ENCODE results near the gene LRCH1.

The LRCH1 gene

DNA sequence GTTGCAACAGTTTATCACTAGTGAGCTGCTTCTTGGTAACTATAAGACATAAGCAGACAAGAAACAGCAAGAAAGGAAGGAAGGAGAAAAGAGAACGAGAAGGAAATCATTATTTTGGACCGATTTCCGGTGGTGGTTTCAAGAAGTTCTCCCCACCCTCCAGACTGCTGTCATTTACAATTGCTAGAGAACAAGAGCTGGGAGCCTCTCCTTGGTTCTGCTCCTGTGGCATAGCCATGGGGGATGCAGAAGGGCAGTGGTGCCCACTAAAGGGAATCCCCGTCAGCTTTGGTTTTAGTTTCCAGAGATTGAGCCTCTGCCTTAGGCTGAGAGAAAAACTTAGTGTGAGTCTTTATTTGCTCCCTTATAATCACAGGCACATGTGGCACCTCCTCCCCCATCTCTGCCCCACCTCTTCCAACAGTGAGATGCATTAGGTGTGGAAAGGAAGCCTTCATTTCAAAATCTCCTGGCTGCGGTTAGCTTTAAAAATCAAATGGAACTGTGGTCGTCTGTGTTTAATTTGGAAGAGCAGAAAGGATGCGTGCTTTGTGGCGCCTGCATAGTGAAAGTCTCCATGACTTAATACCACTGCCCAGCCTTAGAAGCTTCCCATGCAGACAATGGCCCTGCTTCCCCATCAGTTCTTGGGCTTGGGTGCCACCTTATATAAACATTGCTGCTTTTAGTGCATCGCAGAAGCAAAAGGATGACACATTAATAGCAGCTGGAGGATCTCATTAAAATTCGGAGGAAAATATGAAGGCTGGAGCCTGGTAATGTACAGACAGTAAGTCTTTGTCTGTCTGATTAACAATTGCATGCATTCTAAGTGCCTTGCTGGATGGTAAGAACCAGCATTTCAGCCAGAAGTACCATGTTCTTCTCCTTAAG is 25.0 kb downstream of the LRCH1 start:
- in situ Hi-C loops (cut with MboI; ENCODE audit: low pct_unique_long_range_greater_than_20kb, low sequenced_read_pairs), result no loop called here
- peak; percentile 63 for DNase-seq

DNA sequence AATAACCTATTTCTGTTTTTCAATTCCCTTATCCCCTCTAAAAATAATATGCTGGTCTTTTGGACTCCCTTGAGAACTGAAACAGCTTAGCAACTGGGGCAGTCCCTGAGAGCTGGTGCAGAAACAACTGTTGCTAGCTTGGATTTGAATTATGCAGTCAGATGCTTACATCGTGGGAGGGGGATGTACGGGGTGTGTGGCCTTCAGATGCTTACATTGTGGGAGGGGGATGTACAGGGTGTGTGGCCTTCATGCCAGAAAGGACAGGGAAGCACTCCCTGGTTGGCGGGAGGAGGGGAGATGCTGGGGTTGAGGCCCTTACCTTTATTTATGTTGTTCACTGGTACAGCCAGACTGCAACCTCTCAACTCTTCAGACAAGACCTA is 25.6 kb downstream of the LRCH1 start:
- no peak for DNase-seq
- in situ Hi-C loops (cut with MboI; ENCODE audit: low pct_unique_long_range_greater_than_20kb, low sequenced_read_pairs), result no loop called here

- in situ Hi-C loops (cut with MboI; ENCODE audit: low pct_unique_long_range_greater_than_20kb, low sequenced_read_pairs), result no loop called here
- DNase-seq, result no peak
Observed at GRCh38 chr13:46580362-46580839, 27.4 kb downstream of the LRCH1 start.

GRCh38 chr13:46582190-46582589 is 29.2 kb downstream of the LRCH1 start:
- DNase-seq, result no peak
- in situ Hi-C loops (cut with MboI; ENCODE audit: low pct_unique_long_range_greater_than_20kb, low sequenced_read_pairs), result no loop called here

- in situ Hi-C loops (cut with MboI; ENCODE audit: low pct_unique_long_range_greater_than_20kb, low sequenced_read_pairs), result no loop called here
- DNase-seq, result no peak
Observed at GRCh38 chr13:46586751-46587514, 34.0 kb downstream of the LRCH1 start.

GRCh38 chr13:46587807-46588418 is 34.9 kb downstream of the LRCH1 start:
- in situ Hi-C loops (cut with MboI; ENCODE audit: low pct_unique_long_range_greater_than_20kb, low sequenced_read_pairs), result no loop called here

GRCh38 chr13:46592385-46592784 is 39.4 kb downstream of the LRCH1 start:
- in situ Hi-C loops (cut with MboI; ENCODE audit: low pct_unique_long_range_greater_than_20kb, low sequenced_read_pairs), result no loop called here
- DNase-seq, result no peak

More at GRCh38 chr13:46587807-46588418, 34.9 kb downstream of the LRCH1 start:
- DNase-seq, result no peak

DNA sequence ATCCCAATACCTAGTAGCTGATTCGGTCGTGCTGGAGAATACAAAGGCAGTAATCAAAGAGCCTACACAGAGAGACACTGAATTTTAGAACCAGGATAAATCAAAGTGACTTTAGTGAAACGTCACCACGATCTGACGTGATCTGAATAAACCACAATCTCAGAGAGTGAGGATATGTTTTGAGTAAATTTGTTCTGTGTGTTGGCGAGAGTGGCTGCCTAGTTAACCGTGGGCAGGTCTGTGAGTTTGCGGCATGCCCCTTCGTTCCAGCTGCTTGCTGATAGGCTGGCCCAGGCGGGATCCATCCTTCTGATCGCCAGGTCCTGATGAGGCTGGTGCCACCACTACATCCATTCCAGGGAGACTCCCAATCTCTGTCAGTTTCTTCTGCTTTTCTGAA is 40.4 kb downstream of the LRCH1 start:
- no peak for DNase-seq
- in situ Hi-C loops (cut with MboI; ENCODE audit: low pct_unique_long_range_greater_than_20kb, low sequenced_read_pairs), result no loop called here

GRCh38 chr13:46594374-46595078 is 41.6 kb downstream of the LRCH1 start:
- no peak for DNase-seq
- in situ Hi-C loops (cut with MboI; ENCODE audit: low pct_unique_long_range_greater_than_20kb, low sequenced_read_pairs), result no loop called here

DNA sequence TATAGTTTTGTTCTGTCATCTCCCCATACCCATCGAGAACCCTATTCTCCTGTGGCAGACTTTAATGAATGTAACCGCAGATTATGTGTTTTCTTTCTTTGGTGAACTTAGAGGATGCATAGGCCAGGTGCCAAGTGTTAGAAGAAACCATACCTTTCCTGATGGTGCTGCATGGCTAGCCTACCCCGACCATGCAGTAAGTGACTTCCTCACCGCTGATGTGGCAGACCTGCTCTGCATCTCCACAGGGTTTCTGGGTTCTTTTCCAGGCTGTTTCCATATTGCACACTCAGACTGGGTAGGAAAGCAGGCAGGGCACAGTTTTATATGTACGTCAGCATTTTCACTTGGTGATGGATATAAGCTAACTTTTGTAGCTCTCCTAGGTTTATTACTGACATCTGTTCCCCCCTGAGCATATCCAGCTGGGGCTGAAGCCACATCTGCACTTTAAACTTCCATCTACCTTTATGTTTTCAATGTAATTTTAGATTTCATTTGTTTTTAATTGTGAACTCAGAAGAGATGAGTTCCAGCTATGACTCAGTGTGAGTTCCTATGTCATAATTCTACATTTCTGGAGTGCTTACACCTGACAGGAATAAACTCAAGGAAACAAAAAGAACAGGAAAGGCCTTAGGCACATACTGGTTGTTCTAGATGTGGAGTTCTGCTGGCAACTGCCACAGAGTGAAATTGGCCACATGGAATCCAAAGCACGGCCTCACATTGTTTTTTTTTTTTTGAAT is 42.3 kb downstream of the LRCH1 start:
- DNase-seq, result peak; percentile 19
- in situ Hi-C loops (cut with MboI; ENCODE audit: low pct_unique_long_range_greater_than_20kb, low sequenced_read_pairs), result no loop called here

- DNase-seq, result peak; percentile 69
- in situ Hi-C loops (cut with MboI; ENCODE audit: low pct_unique_long_range_greater_than_20kb, low sequenced_read_pairs), result no loop called here
Observed at GRCh38 chr13:46595885-46596275, 42.9 kb downstream of the LRCH1 start.

- DNase-seq, result no peak
Observed at GRCh38 chr13:46596466-46596865, 43.5 kb downstream of the LRCH1 start.

DNA sequence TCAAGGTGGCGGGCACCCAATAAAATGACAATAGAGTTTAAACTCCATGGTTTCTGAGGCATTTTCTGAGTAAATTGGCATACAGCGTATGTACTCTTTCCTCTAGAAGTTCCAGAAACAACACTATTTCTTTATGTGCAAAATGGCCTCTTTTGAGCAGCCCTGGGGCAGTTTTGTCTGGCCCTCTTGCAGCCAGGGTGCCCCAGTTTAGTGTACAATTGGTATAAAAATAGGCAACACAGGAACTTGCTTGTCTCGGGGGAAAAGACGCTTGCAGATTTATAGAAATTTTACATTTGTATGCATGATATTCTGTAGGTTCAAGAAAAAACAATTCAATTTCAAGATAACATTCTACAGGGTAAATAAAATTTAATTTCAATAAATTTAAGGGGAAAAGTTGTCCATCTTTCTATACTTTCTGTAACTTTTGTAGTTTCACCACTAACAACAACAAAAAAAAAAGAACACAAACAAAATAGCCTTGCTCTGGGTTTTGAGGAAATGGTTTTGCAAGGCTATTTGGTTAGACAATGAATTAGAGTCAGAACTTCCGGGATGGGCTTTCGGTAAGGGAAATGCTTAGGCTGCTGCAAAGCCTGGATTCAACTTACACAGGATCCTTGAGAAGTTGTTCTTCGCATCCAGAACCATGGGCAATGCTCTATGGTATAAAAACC is 45.3 kb downstream of the LRCH1 start:
- DNase-seq, result peak; percentile 54
- in situ Hi-C loops (cut with MboI; ENCODE audit: low pct_unique_long_range_greater_than_20kb, low sequenced_read_pairs), result no loop called here

More at GRCh38 chr13:46596466-46596865, 43.5 kb downstream of the LRCH1 start:
- in situ Hi-C loops (cut with MboI; ENCODE audit: low pct_unique_long_range_greater_than_20kb, low sequenced_read_pairs), result no loop called here

DNA sequence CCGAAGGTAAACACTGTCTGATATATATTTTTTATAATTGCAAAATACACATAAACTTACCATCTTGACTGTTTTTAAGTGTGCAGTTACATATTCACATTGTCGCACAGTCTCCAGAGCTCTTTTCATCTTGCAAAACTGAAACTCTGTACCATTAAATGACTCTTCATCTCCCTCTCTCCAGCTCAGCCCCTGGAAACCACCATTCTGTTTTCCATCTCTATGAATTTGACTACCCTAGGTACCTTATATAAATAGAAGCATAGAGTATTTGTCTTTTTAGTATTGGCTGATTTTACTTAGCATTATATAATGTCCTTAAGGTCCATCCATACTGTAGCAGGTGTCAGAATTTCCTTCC is 45.8 kb downstream of the LRCH1 start:
- DNase-seq, result no peak
- in situ Hi-C loops (cut with MboI; ENCODE audit: low pct_unique_long_range_greater_than_20kb, low sequenced_read_pairs), result no loop called here

GRCh38 chr13:46600943-46601311 is 48.0 kb downstream of the LRCH1 start:
- in situ Hi-C loops (cut with MboI; ENCODE audit: low pct_unique_long_range_greater_than_20kb, low sequenced_read_pairs), result no loop called here

GRCh38 chr13:46602531-46602930 is 49.6 kb downstream of the LRCH1 start:
- in situ Hi-C loops (cut with MboI; ENCODE audit: low pct_unique_long_range_greater_than_20kb, low sequenced_read_pairs), result no loop called here
- DNase-seq, result no peak

More at GRCh38 chr13:46600943-46601311, 48.0 kb downstream of the LRCH1 start:
- no peak for DNase-seq

DNA sequence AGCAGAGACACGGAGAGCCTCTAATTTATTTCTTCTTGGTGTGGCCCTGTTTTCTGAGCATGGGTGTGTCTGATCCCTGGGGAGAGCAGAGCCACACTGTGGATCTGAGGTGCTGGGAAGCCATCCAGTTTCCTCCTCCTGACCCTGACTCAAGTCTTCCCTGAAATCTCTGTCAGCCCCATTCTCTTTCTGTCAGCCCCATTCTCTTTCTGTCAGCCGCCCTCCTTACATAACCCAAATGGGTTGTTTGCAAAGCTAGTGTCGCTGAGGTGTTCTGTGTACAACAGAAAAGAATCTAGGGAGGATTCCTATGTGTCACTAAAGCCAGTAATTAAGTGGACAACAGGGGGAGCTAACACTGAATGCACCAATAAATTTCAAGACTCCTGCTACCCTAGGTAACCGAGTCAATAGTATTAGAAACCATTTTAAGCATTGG is 50.2 kb downstream of the LRCH1 start:
- DNase-seq, result peak; percentile 21
- in situ Hi-C loops (cut with MboI; ENCODE audit: low pct_unique_long_range_greater_than_20kb, low sequenced_read_pairs), result no loop called here

Measured in KBM-7 (cell line).